Kidney (tissue), 14 donors: ENCODE measurements around the gene MYH1. TPM values are rescaled to one million over a fixed set of nuclear protein-coding genes. Genes with fewer than 3 reads are reported as not detected.
"Not testable (repeated sequence)": the region's sequence is repeated elsewhere in the genome, so short reads cannot be mapped to it uniquely, and the experiment has no call there.

Source experiments
- DNase-seq, 5 donors: peaks; one replicate each; pipeline ENCODE4 v3.0.0-alpha.2; 2013 to 2020
- FAIRE-seq: peaks from 2 replicates; lab custom pipeline; 2012; peaks lifted over from hg19 to GRCh38; lab: Jason Lieb, UNC
- H3K27ac ChIP-seq, 2 donors: one replicate each; pipeline ENCODE4 v1.7.0; 2013; ENCODE audit warnings: low read depth in 2 of 2, low read length in 2 of 2, inconsistent platforms in 1 of 2
- H3K27me3 ChIP-seq: one replicate; pipeline ENCODE4 v1.7.1; 2013; ENCODE audit warnings: low read length, inconsistent platforms; ENCODE audit not compliant: control insufficient read depth, insufficient read depth
- H3K36me3 ChIP-seq, 3 donors: one replicate each; pipeline versions ENCODE4 v1.7.0 to v1.7.1; 2013; ENCODE audit warnings: low read length in 3 of 3, control low read depth in 1 of 3, inconsistent platforms in 1 of 3; ENCODE audit not compliant: insufficient read depth in 3 of 3, control insufficient read depth in 2 of 3
- H3K4me1 ChIP-seq, 3 donors: one replicate each; pipeline versions ENCODE4 v1.7.0 to v1.7.1; 2013; ENCODE audit warnings: low read length in 3 of 3, inconsistent platforms in 1 of 3, low read depth in 1 of 3; ENCODE audit not compliant: control insufficient read depth in 2 of 3, insufficient read depth in 2 of 3
- H3K4me3 ChIP-seq, 3 donors: one replicate each; pipeline versions ENCODE4 v1.7.0 to v1.8.1; 2013; ENCODE audit warnings: low read length in 3 of 3, control low read depth in 1 of 3, inconsistent platforms in 1 of 3
- H3K9ac ChIP-seq, 3 donors: one replicate each; pipeline versions ENCODE4 v1.7.0 to v1.7.1; 2013; ENCODE audit warnings: low read length in 3 of 3, control low read depth in 1 of 3, inconsistent platforms in 1 of 3
- H3K9me3 ChIP-seq, 3 donors: one replicate each; pipeline versions ENCODE4 v1.7.0 to v1.7.1; 2013; ENCODE audit warnings: low read length in 3 of 3, control low read depth in 1 of 3, inconsistent platforms in 1 of 3; ENCODE audit not compliant: control insufficient read depth in 2 of 3, insufficient read depth in 1 of 3
- intact Hi-C: fragments of 100-400 bp; cut with DNase I; formaldehyde crosslinking; loops from one replicate; pipeline ENCODE4 v1.11.1; 2022
- polyA plus RNA-seq: library from polyadenylated mRNA; stranded (reverse); fragments of 350-450 nt; fragmentation: Illumina TruSeq; extraction: RNeasy Lipid Tissue Mini Kit (QIAGEN cat#74804); gene quantifications from one replicate; pipeline ENCODE4 v1.2.3, GENCODE V29; 2014; ENCODE audit warnings: low read depth, low replicate concordance; ENCODE audit not compliant: insufficient read depth
- total RNA-seq: library from RNA; stranded (reverse); fragmentation: NEBNext Ultra II Directional; extraction: Animal tissue kit (Norgen Biotek cat#: 25700); gene quantifications from one replicate; pipeline ENCODE4 v1.2.1, GENCODE V29; 2021
- TF ChIP-seq, protein P1 (sequence below): IDR thresholded peaks from 3 replicates; pipeline ENCODE4 v1.5.1; 2012; ENCODE audit warnings: mild to moderate bottlenecking, moderate library complexity, borderline replicate concordance; ENCODE audit not compliant: insufficient read depth; ENCODE audit errors: extremely low read depth
- donor health status: control.
- donor health status: control.
- donor health status: control.
- donor health status: control.
- donor health status: control.
- donor health status: DM: yes; HTN: yes; CAD: no.
- donor health status: Normal renal cell carcinoma (clear cell type).

The MYH1 gene
- total and polyA plus RNA-seq, 2 donors from 2014 or later, result not detected

DNA sequence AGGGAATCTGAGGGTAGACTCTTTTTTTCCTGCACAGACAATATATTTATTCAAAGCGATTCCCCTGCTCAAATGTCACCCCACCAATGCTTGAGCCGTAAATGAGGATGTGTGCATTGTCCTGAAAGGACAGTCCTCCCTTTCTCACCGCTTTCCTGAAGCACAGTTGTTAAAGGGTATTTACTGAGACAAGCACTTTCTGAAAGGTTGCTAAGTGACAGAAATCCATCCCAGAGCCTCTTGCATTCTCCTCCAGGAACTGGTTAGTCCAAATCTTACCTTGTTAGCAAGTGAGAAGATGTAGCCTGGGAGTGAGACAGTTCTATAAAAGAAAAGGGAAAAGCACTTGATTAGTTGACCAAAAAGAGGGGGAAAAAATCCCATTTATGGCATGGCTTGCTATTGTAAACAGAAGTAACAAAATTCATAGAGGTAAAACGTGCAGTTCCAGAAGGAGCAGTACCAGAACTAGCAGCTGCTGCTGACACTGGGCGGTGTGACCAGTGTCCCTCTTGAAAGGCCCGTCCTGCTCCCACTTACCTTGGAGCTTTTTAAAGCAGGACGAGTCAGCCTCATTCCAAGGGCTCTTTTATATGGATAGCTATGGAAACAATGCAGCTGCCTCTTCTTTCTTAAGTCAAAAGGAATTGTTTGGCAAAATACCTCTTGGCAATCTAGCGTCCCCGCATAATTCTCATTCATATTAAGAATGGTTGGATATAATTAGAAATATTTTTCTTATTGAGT is 30.9 kb upstream of the MYH1 start, which contains the start of gene MYH2:
Gene MYH2, minus strand, starts transcription at position 563 of the 747 bp plus-strand sequence. CDS start 1,738 bp downstream, outside the sequence.
- no peaks in the 10 kb centered on the region for H3K27me3 ChIP-seq
- no peak within 1 kb of the TSS for H3K27ac ChIP-seq
- no peaks in the 10 kb centered on the region for H3K9me3 ChIP-seq
- H3K36me3 ChIP-seq, result no peaks in the 10 kb centered on the region
- FAIRE-seq (no peak), DNase-seq (peak in 1 of 5 donors; percentile 2)
- intact Hi-C loops, result no loop called here
- H3K9ac ChIP-seq, result no peak within 1 kb of the TSS
- no peaks in the 10 kb centered on the region for H3K4me1 ChIP-seq
- TF ChIP-seq, protein P1, sequence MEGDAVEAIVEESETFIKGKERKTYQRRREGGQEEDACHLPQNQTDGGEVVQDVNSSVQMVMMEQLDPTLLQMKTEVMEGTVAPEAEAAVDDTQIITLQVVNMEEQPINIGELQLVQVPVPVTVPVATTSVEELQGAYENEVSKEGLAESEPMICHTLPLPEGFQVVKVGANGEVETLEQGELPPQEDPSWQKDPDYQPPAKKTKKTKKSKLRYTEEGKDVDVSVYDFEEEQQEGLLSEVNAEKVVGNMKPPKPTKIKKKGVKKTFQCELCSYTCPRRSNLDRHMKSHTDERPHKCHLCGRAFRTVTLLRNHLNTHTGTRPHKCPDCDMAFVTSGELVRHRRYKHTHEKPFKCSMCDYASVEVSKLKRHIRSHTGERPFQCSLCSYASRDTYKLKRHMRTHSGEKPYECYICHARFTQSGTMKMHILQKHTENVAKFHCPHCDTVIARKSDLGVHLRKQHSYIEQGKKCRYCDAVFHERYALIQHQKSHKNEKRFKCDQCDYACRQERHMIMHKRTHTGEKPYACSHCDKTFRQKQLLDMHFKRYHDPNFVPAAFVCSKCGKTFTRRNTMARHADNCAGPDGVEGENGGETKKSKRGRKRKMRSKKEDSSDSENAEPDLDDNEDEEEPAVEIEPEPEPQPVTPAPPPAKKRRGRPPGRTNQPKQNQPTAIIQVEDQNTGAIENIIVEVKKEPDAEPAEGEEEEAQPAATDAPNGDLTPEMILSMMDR, result no peak
- no peak within 1 kb of the TSS for H3K4me3 ChIP-seq

DNA sequence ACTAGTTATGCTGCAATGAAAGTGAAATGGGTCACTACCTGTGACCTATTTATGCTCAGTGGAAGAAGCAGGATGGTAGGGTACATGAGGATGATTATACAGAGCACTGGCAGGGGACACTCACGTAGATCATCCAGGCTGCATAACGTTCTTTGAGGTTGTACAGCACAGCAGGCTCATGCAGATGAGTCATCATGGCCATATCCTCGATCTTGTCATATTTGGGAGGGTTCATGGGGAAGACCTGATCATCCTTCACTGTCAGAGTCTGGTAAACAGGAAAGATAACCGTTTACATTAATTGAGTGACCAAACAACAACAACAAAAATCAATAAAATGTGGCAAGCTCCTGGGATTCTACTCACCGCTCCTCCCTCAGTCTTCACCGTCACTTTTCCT is 29.0 kb upstream of the MYH1 start:
- Histone ChIP-seq H3K27ac (no peak overlapping the region), H3K27me3 (no peaks in the 10 kb centered on the region), H3K4me1 (no peaks in the 10 kb centered on the region), H3K36me3 (no peaks in the 10 kb centered on the region), H3K9ac (no peak overlapping the region), H3K9me3 (peaks cover 0 to under 1% (median 0%) of the 10 kb centered on the region in 3 donors), H3K4me3 (no peak overlapping the region)
- intact Hi-C loops, result no loop called here
- DNase-seq, result no peak
- no peak for FAIRE-seq
- TF ChIP-seq, protein P1, result no peak

DNA sequence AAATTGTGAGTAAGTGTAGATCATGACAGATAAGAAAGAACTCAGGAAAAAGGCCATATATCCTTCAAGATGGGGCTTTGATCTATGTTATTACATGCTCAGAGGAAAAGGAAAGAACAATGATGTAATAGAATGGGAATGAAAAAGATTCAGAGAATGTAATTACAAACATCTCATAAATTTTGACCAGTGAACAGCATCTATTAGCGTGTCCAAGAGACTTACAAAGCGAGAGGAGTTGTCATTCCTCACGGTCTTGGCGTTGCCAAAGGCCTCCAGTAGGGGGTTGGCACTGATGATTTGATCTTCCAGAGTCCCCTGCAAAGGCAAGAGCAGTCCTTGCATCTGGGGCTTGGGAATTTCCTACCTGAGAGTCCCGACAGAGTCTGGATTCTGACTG is 25.1 kb upstream of the MYH1 start:
- DNase-seq, FAIRE-seq, H3K9ac ChIP-seq, H3K4me1 ChIP-seq, H3K27me3 ChIP-seq, H3K4me3 ChIP-seq, H3K36me3 ChIP-seq, intact Hi-C loops, H3K27ac ChIP-seq, H3K9me3 ChIP-seq: not testable (repeated sequence)

DNA sequence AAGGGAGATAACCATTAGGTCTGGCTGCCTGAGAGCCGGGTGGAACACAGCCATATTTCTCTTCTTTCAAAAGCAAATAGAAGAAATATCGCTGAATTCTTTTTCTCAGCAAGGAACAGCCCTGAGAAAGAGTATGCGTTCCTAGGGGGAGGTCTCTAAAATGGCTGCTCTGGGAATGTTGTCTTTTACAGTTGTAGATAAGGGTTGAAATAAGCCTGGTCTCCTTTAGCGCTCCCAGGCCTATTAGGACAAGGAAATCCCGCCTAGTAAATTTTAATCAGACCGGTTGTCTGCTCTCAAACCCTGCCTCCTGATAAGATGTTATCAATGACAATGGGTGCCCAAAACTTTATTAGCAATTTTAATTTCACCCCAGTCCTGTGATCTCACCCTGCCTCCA is 22.8 kb upstream of the MYH1 start:
- H3K4me1 ChIP-seq, H3K36me3 ChIP-seq, H3K4me3 ChIP-seq, H3K9me3 ChIP-seq, H3K27ac ChIP-seq, H3K27me3 ChIP-seq, FAIRE-seq, H3K9ac ChIP-seq, DNase-seq, intact Hi-C loops: not testable (repeated sequence)
